Breast epithelium (tissue), 4 donors: ENCODE measurements around the gene SRSF1. TPM values are rescaled to one million over a fixed set of nuclear protein-coding genes. Genes with fewer than 3 reads are reported as not detected.

Experiments
- DNase-seq, 2 donors: peaks; one replicate each; pipeline ENCODE4 v3.0.0-alpha.2; 2019; ENCODE audit warnings: low spot score in 2 of 2
- H3K27ac ChIP-seq, 2 donors: fragments of 200-600 bp; sonication (generic) in 1 of 2; one replicate each; pipeline ENCODE4 v1.5.1; 2016 to 2019; ENCODE audit warnings: mild to moderate bottlenecking in 1 of 2
- H3K27me3 ChIP-seq, 2 donors: fragments of 200-600 bp; sonication (generic) in 1 of 2; one replicate each; pipeline versions ENCODE4 v1.5.1 to v1.6.0; 2017 to 2019; ENCODE audit warnings: control low read depth in 1 of 2, mild to moderate bottlenecking in 1 of 2
- H3K36me3 ChIP-seq: fragments of 200-600 bp; one replicate; pipeline ENCODE4 v1.5.1; 2019
- H3K4me1 ChIP-seq, 2 donors: fragments of 200-600 bp; sonication (generic); one replicate each; pipeline ENCODE4 v1.5.1; 2016 to 2019; ENCODE audit warnings: control low read depth in 1 of 2
- H3K4me3 ChIP-seq, 3 donors: fragments of 200-600 bp; sonication (generic); 1 replicate in 2 of 3; 2 replicates in 1 of 3; pipeline ENCODE4 v1.5.1; 2016 to 2019; ENCODE audit warnings: mild to moderate bottlenecking in 3 of 3, moderate library complexity in 2 of 3
- H3K9me3 ChIP-seq, 2 donors: fragments of 200-600 bp; sonication (generic) in 1 of 2; one replicate each; pipeline ENCODE4 v1.5.1; 2016 to 2019; ENCODE audit warnings: control low read depth in 1 of 2
- POLR2A ChIP-seq: fragments of 450-650 bp; IDR thresholded peaks from one replicate; pipeline ENCODE4 v1.6.1; 2016; ENCODE audit warnings: antibody characterized with exemption, mild to moderate bottlenecking, moderate library complexity
- POLR2AphosphoS5 ChIP-seq, 3 donors: sonication (generic); formaldehyde crosslinking; IDR thresholded peaks; one replicate each; pipeline ENCODE4 v1.6.1; 2017; ENCODE audit warnings: antibody characterized with exemption in 3 of 3
- intact Hi-C: fragments of 100-400 bp; cut with DNase I; formaldehyde crosslinking; loops from one replicate; pipeline ENCODE4 v1.15.1; 2023; ENCODE audit warnings: low total_unique reads
- total RNA-seq, 3 donors: library from RNA; depleted of rRNA; stranded (reverse); fragments of >200 nt; gene quantifications; one replicate each; pipeline ENCODE4 v1.1.0, GENCODE V29; 2016
- TF ChIP-seq, protein P1 (sequence below), 3 donors: fragments of 450-650 bp; IDR thresholded peaks; one replicate each; pipeline ENCODE4 v1.5.1; 2016 to 2017; ENCODE audit warnings: antibody characterized with exemption in 3 of 3, mild to moderate bottlenecking in 3 of 3, moderate library complexity in 3 of 3

SRSF1 gene, protein sequence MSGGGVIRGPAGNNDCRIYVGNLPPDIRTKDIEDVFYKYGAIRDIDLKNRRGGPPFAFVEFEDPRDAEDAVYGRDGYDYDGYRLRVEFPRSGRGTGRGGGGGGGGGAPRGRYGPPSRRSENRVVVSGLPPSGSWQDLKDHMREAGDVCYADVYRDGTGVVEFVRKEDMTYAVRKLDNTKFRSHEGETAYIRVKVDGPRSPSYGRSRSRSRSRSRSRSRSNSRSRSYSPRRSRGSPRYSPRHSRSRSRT
- 100 to 1,000 TPM; 176 to 202 (median 185) TPM for total RNA-seq

DNA sequence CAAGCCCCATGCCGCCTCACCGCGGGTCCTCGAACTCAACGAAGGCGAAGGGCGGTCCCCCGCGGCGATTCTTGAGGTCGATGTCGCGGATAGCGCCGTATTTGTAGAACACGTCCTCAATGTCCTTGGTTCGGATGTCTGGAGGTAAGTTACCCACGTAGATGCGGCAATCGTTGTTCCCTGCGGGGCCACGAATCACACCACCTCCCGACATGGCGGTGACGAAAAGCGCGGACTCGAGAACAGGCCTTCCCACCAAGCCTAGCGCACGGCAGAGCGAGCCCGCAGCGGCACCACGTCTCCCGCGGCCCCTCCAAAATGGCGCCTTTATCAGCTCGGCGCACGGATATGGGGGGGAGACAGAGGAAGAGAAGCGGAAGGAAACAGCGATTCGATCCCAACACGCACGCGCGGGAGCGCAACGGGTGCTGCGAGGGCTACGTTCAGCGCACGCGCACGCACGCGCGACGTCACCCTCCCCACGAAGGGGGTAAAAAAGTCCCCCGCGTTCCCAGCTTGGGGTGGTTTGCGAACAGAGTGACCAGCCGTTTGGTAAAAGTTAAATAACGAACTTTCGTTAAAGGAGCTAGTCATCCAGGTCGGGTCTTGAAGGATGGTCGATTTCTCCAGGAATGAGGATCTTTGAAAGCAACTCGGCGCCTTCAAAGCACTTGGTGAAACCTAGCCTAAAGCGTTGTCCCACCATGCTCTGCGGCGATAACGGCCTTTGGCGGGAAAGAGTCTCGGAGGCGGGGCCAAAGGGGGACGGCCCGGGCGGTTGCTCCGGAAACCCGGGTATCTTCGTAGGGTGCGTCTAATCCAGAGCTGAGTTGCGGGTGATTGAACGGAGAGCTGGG, at the start of gene SRSF1:
SRSF1 (minus strand) TSS at position 323 of the 857 bp plus-strand sequence; CDS start at position 214, 109 bp downstream.
- Histone ChIP-seq H3K36me3 (no peaks in the 10 kb centered on the region), H3K4me1 (peaks cover 7 to 9% of the 10 kb centered on the region in 2 donors), H3K9me3 (no peaks in the 10 kb centered on the region), H3K27me3 (no peaks in the 10 kb centered on the region), H3K27ac (peak within 1 kb of the TSS; percentile 100), H3K4me3 (peak within 1 kb of the TSS; percentile 96 to 100 (median 97))
- intact Hi-C loops, result no loop called here
- peak; percentile 98 to 99 (median 99) for TF ChIP-seq POLR2AphosphoS5 (IDR thresholded peaks at IDR 0.05)
- TF ChIP-seq POLR2A, result peak; percentile 97
- TF ChIP-seq, protein P1, sequence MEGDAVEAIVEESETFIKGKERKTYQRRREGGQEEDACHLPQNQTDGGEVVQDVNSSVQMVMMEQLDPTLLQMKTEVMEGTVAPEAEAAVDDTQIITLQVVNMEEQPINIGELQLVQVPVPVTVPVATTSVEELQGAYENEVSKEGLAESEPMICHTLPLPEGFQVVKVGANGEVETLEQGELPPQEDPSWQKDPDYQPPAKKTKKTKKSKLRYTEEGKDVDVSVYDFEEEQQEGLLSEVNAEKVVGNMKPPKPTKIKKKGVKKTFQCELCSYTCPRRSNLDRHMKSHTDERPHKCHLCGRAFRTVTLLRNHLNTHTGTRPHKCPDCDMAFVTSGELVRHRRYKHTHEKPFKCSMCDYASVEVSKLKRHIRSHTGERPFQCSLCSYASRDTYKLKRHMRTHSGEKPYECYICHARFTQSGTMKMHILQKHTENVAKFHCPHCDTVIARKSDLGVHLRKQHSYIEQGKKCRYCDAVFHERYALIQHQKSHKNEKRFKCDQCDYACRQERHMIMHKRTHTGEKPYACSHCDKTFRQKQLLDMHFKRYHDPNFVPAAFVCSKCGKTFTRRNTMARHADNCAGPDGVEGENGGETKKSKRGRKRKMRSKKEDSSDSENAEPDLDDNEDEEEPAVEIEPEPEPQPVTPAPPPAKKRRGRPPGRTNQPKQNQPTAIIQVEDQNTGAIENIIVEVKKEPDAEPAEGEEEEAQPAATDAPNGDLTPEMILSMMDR (IDR thresholded peaks at IDR 0.05), result no peak
- peak; percentile 94 to 96 for DNase-seq

DNA sequence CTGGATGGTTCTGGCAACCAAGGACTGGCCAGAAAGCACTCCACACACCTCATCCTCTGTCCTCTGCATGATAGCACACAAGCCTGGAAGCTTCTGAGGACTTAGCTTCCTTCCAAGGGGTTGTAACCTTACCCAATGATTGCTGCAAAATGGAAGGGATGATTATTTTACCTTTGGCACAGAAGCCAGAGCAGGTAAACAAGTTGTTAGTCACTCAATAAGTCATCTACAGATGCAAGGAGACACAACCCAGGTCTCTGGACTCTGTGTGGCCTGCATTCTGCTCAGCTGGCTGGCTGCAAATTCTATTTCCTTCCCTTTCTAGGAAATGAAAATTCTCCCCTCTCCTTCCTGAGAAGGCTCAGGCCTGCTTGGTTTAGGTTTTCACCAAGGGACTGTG, 49.4 kb upstream of the SRSF1 start:
- no peak for DNase-seq
- no peak overlapping the region for H3K4me3 ChIP-seq
- no peak overlapping the region for H3K27ac ChIP-seq
- H3K9me3 ChIP-seq, result no peaks in the 10 kb centered on the region
- TF ChIP-seq POLR2A, result no peak
- TF ChIP-seq, protein P1 (IDR thresholded peaks at IDR 0.05), result no peak
- TF ChIP-seq POLR2AphosphoS5 (IDR thresholded peaks at IDR 0.05), result no peak
- intact Hi-C loops, result no loop called here
- no peaks in the 10 kb centered on the region for H3K36me3 ChIP-seq
- no peaks in the 10 kb centered on the region for H3K4me1 ChIP-seq
- H3K27me3 ChIP-seq, result no peaks in the 10 kb centered on the region

DNA sequence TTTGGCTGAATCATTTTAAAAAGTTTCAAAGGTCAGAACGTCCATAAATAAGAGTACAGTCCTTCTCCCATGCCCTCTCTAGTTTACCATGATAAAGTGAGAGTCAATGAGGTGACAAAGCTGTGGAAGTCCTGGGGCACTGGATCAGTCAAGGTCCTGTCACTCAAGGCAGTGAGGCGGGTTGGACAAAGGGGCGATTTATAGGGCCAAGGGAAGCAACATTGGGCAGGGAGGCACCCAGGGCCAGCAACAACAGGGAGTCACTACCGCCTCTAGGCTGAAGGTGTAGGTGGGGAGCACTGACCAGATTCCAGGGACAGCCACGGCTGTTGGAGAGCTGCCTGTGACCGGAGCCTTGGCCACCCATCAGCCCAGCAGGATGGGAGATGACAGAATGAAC, 47.6 kb upstream of the SRSF1 start:
- H3K27ac ChIP-seq, result no peak overlapping the region
- H3K36me3 ChIP-seq, result no peaks in the 10 kb centered on the region
- no peaks in the 10 kb centered on the region for H3K27me3 ChIP-seq
- H3K4me3 ChIP-seq, result no peak overlapping the region
- TF ChIP-seq, protein P1 (IDR thresholded peaks at IDR 0.05), result no peak
- TF ChIP-seq POLR2A (no peak), POLR2AphosphoS5 (IDR thresholded peaks at IDR 0.05) (no peak)
- no peaks in the 10 kb centered on the region for H3K4me1 ChIP-seq
- no peak for DNase-seq
- no peaks in the 10 kb centered on the region for H3K9me3 ChIP-seq
- intact Hi-C loops, result no loop called here

DNA sequence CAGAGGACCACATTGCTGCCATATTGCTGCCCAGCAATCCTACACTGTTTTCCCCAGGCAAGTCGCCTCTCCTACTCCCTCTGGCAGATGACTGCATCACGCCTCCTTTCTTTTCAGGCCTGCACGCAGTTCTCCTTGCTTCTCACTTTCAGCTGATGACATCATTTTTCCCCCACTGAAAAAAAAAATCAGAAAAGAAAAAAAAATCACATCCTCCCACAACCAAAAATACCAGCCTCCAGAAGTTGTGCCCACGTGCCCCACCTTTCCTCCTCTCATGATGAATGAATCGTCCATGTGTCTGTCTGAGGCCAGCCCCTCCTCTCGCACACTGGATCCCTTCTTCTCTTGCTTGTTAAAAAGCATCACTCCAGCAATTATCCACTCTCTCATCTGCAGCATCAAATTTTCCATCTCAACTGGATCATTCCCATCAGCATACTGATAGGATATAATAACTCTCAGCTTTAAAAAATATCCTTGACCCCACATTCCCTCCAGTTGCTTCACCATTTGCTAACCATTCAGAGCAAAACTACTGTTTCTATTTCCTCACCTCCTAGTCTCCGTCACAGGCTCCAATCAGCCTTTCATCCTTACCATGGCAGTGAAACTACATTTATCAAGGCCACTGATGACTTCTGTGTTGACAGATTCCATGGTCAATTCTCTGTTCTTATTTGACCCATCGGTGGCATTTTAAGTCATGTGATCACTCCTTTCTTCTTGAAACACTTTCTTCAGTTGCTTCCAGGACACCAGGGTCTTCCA, 46.1 kb upstream of the SRSF1 start:
- H3K27ac ChIP-seq, result peak overlapping the region in 1 of 2 donors; percentile 48
- intact Hi-C loops, result no loop called here
- H3K27me3 ChIP-seq, result no peaks in the 10 kb centered on the region
- no peak overlapping the region for H3K4me3 ChIP-seq
- TF ChIP-seq, protein P1 (IDR thresholded peaks at IDR 0.05), result no peak
- TF ChIP-seq POLR2AphosphoS5 (IDR thresholded peaks at IDR 0.05) (no peak), POLR2A (no peak)
- H3K9me3 ChIP-seq, result no peaks in the 10 kb centered on the region
- DNase-seq, result no peak
- H3K36me3 ChIP-seq, result no peaks in the 10 kb centered on the region
- H3K4me1 ChIP-seq, result no peaks in the 10 kb centered on the region
